Parathyroid adenoma (tissue), 2 donors: Measurements from ENCODE around the gene FRMD8.

Experiments used
- H2AFZ ChIP-seq: fragments of 300-600 bp; sonication (generic); one replicate; pipeline ENCODE4 v1.7.0; 2017; ENCODE audit warnings: antibody characterized with exemption, mild to moderate bottlenecking
- H3K27ac ChIP-seq: fragments of 300-600 bp; sonication (generic); one replicate; pipeline ENCODE4 v1.7.0; 2017
- H3K27me3 ChIP-seq: fragments of 300-600 bp; sonication (generic); one replicate; pipeline ENCODE4 v1.7.0; 2017; ENCODE audit warnings: low read length; ENCODE audit not compliant: control insufficient read depth, insufficient read depth
- H3K36me3 ChIP-seq: fragments of 300-600 bp; sonication (generic); one replicate; pipeline ENCODE4 v1.7.0; 2017; ENCODE audit warnings: low read length; ENCODE audit not compliant: control insufficient read depth, insufficient read depth
- H3K4me1 ChIP-seq: fragments of 300-600 bp; sonication (generic); one replicate; pipeline ENCODE4 v1.7.0; 2017; ENCODE audit warnings: control low read depth
- H3K4me2 ChIP-seq: fragments of 300-600 bp; sonication (generic); one replicate; pipeline ENCODE4 v1.7.0; 2017; ENCODE audit warnings: low read length
- H3K4me3 ChIP-seq: fragments of 300-600 bp; sonication (generic); one replicate; pipeline ENCODE4 v1.7.0; 2017; ENCODE audit warnings: low read depth, low read length
- H3K79me2 ChIP-seq: fragments of 300-600 bp; sonication (generic); one replicate; pipeline ENCODE4 v1.7.0; 2017; ENCODE audit warnings: control low read depth
- H3K9ac ChIP-seq: fragments of 300-600 bp; sonication (generic); one replicate; pipeline ENCODE4 v1.7.0; 2017; ENCODE audit warnings: mild to moderate bottlenecking
- H3K9me3 ChIP-seq: fragments of 300-600 bp; sonication (generic); one replicate; pipeline ENCODE4 v1.7.0; 2017; ENCODE audit warnings: low read length; ENCODE audit not compliant: control insufficient read depth
- CTCF ChIP-seq: fragments of 300-600 bp; sonication (generic); IDR thresholded peaks from one replicate; pipeline ENCODE4 v1.7.0; 2017; ENCODE audit warnings: antibody characterized with exemption, mild to moderate bottlenecking
- donor health status: primary hyperparathyroidism.

Gene FRMD8

GRCh38 chr11:65423516-65424204 lies 37.2 kb downstream of the FRMD8 start:
- TF ChIP-seq CTCF = no peak
- H3K4me2 ChIP-seq = peak overlapping the region; percentile 80
- peaks cover 29% of the 10 kb centered on the region for H3K36me3 ChIP-seq

GRCh38 chr11:65424205-65425104 lies 38.0 kb downstream of the FRMD8 start:
- Histone ChIP-seq H3K36me3 (peaks cover 29% of the 10 kb centered on the region), H3K27me3 (no peaks in the 10 kb centered on the region)

More at GRCh38 chr11:65423516-65424204, 37.2 kb downstream of the FRMD8 start:
- Histone ChIP-seq H3K4me1 (peaks cover 14% of the 10 kb centered on the region), H3K27me3 (no peaks in the 10 kb centered on the region), H3K79me2 (peaks cover 61% of the 10 kb centered on the region), H3K9me3 (no peaks in the 10 kb centered on the region), H3K4me3 (peak overlapping the region; percentile 93), H3K27ac (peak overlapping the region; percentile 100), H3K9ac (peak overlapping the region; percentile 100), H2AFZ (no peak overlapping the region)

GRCh38 chr11:65425105-65425970 lies 38.9 kb downstream of the FRMD8 start:
- no peaks in the 10 kb centered on the region for H3K9me3 ChIP-seq
- H3K79me2 ChIP-seq = peaks cover 72% of the 10 kb centered on the region
- H2AFZ ChIP-seq = no peak overlapping the region
- peak overlapping the region; percentile 100 for H3K9ac ChIP-seq
- peaks cover 10% of the 10 kb centered on the region for H3K4me1 ChIP-seq
- peak overlapping the region; percentile 100 for H3K27ac ChIP-seq
- no peaks in the 10 kb centered on the region for H3K27me3 ChIP-seq
- peak overlapping the region; percentile 93 for H3K4me3 ChIP-seq
- TF ChIP-seq CTCF = peak; percentile 4
- peak overlapping the region; percentile 80 for H3K4me2 ChIP-seq
- H3K36me3 ChIP-seq = peaks cover 29% of the 10 kb centered on the region

More at GRCh38 chr11:65424205-65425104, 38.0 kb downstream of the FRMD8 start:
- peaks cover 64% of the 10 kb centered on the region for H3K79me2 ChIP-seq
- TF ChIP-seq CTCF = no peak
- H3K9me3 ChIP-seq = no peaks in the 10 kb centered on the region
- H3K4me1 ChIP-seq = peaks cover 10% of the 10 kb centered on the region
- H3K27ac ChIP-seq = peak overlapping the region; percentile 100
- H3K4me3 ChIP-seq = peak overlapping the region; percentile 93
- no peak overlapping the region for H2AFZ ChIP-seq
- peak overlapping the region; percentile 100 for H3K9ac ChIP-seq
- H3K4me2 ChIP-seq = peak overlapping the region; percentile 80

GRCh38 chr11:65425971-65426838 lies 39.8 kb downstream of the FRMD8 start:
- H3K4me1 ChIP-seq = peaks cover 6% of the 10 kb centered on the region
- TF ChIP-seq CTCF = no peak
- peak overlapping the region; percentile 95 for H3K9ac ChIP-seq
- H3K79me2 ChIP-seq = peaks cover 81% of the 10 kb centered on the region
- H3K4me3 ChIP-seq = peak overlapping the region; percentile 93
- peak overlapping the region; percentile 100 for H3K27ac ChIP-seq
- H3K4me2 ChIP-seq = peak overlapping the region; percentile 80
- H2AFZ ChIP-seq = no peak overlapping the region
- H3K27me3 ChIP-seq = no peaks in the 10 kb centered on the region
- peaks cover 29% of the 10 kb centered on the region for H3K36me3 ChIP-seq
- H3K9me3 ChIP-seq = no peaks in the 10 kb centered on the region
